Measurements from ENCODE around the gene RRBP1.

RRBP1 gene

GRCh38 chr20:17621229-17621968, 60.6 kb downstream of the RRBP1 start:
- no peak for TF ChIP-seq CTCF (IDR thresholded peaks at IDR 0.05)
- intact Hi-C loops (cut with DNase I; ENCODE audit: low total_unique reads): no loop called here
- Histone ChIP-seq H3K27ac (no peak overlapping the region), H3K36me3 (peaks cover 45 to 91% (median 86%) of the 10 kb centered on the region in 3 donors), H3K4me3 (no peak overlapping the region), H3K9me3 (no peaks in the 10 kb centered on the region), H3K27me3 (no peaks in the 10 kb centered on the region), H3K4me1 (peaks cover 0 to 15% (median 7%) of the 10 kb centered on the region in 4 donors)
- DNase-seq: peak; percentile 16 to 62

GRCh38 chr20:17620371-17621228, 61.4 kb downstream of the RRBP1 start:
- H3K27me3 ChIP-seq: no peaks in the 10 kb centered on the region
- H3K27ac ChIP-seq: no peak overlapping the region
- intact Hi-C loops (cut with DNase I; ENCODE audit: low total_unique reads): no loop called here
- peaks cover 0 to 23% (median 14%) of the 10 kb centered on the region in 4 donors for H3K4me1 ChIP-seq
- DNase-seq: peak; percentile 19 to 60
- no peaks in the 10 kb centered on the region for H3K9me3 ChIP-seq
- H3K36me3 ChIP-seq: peaks cover 41 to 91% (median 82%) of the 10 kb centered on the region in 3 donors
- no peak overlapping the region for H3K4me3 ChIP-seq
- no peak for TF ChIP-seq CTCF (IDR thresholded peaks at IDR 0.05)

GRCh38 chr20:17619351-17620093, 62.5 kb downstream of the RRBP1 start:
- no peak for TF ChIP-seq CTCF (IDR thresholded peaks at IDR 0.05)
- Histone ChIP-seq H3K4me3 (no peak overlapping the region), H3K4me1 (peaks cover 3 to 34% (median 25%) of the 10 kb centered on the region in 4 donors), H3K9me3 (no peaks in the 10 kb centered on the region), H3K36me3 (peaks cover 31 to 89% (median 71%) of the 10 kb centered on the region in 3 donors), H3K27ac (no peak overlapping the region), H3K27me3 (no peaks in the 10 kb centered on the region)
- DNase-seq: peak; percentile 22 to 62
- intact Hi-C loops (cut with DNase I; ENCODE audit: low total_unique reads): loop anchor here (2.0 kb wide), 1 partner anchor 115 kb away; no protein-coding TSS in a partner anchor

- H3K4me1 ChIP-seq: peaks cover 12 to 43% (median 33%) of the 10 kb centered on the region in 4 donors
- no peak overlapping the region for H3K4me3 ChIP-seq
- no peak overlapping the region for H3K27ac ChIP-seq
- no peak for TF ChIP-seq CTCF (IDR thresholded peaks at IDR 0.05)
- no peaks in the 10 kb centered on the region for H3K9me3 ChIP-seq
- peaks cover 25 to 80% (median 63%) of the 10 kb centered on the region in 3 donors for H3K36me3 ChIP-seq
- no peaks in the 10 kb centered on the region for H3K27me3 ChIP-seq
- intact Hi-C loops (cut with DNase I; ENCODE audit: low total_unique reads): loop anchor here (2.0 kb wide), 1 partner anchor 114 kb away; no protein-coding TSS in a partner anchor
- no peak for DNase-seq
These were observed 63.4 kb downstream of the RRBP1 start for GRCh38 chr20:17618673-17619013.

Data from tibial artery (tissue), 4 donors.